H1 (cell line): Measurements from ENCODE around the gene NARS2.

Source experiments
- MAFK ChIP-seq: IDR thresholded peaks from 2 replicates; pipeline ENCODE4 v1.6.1; 2012; ENCODE audit warnings: low read depth, mild to moderate bottlenecking, improper control_type of control experiment, low read length
- TCF12 ChIP-seq: IDR thresholded peaks from 2 replicates; pipeline ENCODE4 v1.6.1; 2011; ENCODE audit warnings: low read depth, mild to moderate bottlenecking, low read length

DNA sequence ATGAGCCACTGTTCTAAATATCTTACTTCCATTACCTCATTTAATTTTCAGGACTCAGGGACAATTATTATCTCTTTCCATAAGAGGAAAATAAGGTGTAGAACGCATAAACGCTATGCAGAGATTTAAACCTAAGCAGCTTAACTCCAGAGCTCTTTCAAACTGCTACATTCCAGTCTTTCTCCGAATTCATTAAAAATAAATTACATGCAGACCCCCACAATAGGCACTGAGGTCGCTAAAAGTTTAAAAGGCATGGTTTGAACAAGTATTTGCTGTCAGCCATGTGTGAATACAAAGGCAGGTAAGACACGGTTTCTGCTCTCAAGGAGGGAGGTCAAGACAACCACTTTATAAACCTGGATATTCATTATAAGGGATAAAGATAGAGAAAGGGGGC lies 983 bp downstream of the NARS2 start:
- TF ChIP-seq TCF12 = no peak
- TF ChIP-seq MAFK = no peak
